Body of pancreas (tissue), 4 donors: Measurements from ENCODE around the gene DIS3L2. TPM values are rescaled to one million over a fixed set of nuclear protein-coding genes. Genes with fewer than 3 reads are reported as not detected.

Experiments used
- ATAC-seq: fragments of 150-250 bp; one replicate; pipeline ENCODE4 v1.9.1; 2016
- DNase-seq, 4 donors: peaks; one replicate each; pipeline ENCODE4 v3.0.0-alpha.2; 2019
- H3K27ac ChIP-seq, 4 donors: fragments of 200-600 bp; sonication (generic); 1 replicate in 3 of 4; 2 replicates in 1 of 4; pipeline versions ENCODE4 v1.5.1 to v1.6.1; 2016 to 2019; ENCODE audit warnings: mild to moderate bottlenecking in 1 of 4, mixed read lengths in 1 of 4, moderate library complexity in 1 of 4
- H3K27me3 ChIP-seq, 2 donors: fragments of 200-600 bp; sonication (generic); one replicate each; pipeline ENCODE4 v1.6.0; 2016; ENCODE audit warnings: mild to moderate bottlenecking in 1 of 2
- H3K36me3 ChIP-seq, 2 donors: fragments of 200-600 bp; sonication (generic); replicated peaks in 1 of 2; 2 replicates each; pipeline ENCODE4 v1.5.1; 2016; ENCODE audit warnings: low read depth in 2 of 2; ENCODE audit not compliant: insufficient read depth in 1 of 2
- H3K4me1 ChIP-seq: fragments of 200-600 bp; sonication (generic); one replicate; pipeline ENCODE4 v1.6.0; 2016
- H3K4me3 ChIP-seq, 2 donors: fragments of 200-600 bp; sonication (generic); 1 replicate in 1 of 2; 2 replicates in 1 of 2; pipeline ENCODE4 v1.5.1; 2016 to 2019
- H3K9me3 ChIP-seq, 3 donors: fragments of 200-600 bp; sonication (generic); 1 replicate in 2 of 3; 2 replicates in 1 of 3; pipeline ENCODE4 v1.5.1; 2016
- POLR2A ChIP-seq, 3 donors: fragments of 450-650 bp; IDR thresholded peaks; one replicate each; pipeline ENCODE4 v1.6.1; 2016; ENCODE audit warnings: antibody characterized with exemption in 3 of 3, mild to moderate bottlenecking in 2 of 3
- WGBS, 2 donors: methylation state at CpG; one replicate each; pipeline ENCODE4 v1.1.5; 2017; 5-methylcytosine and 5-hydroxymethylcytosine counted together
- intact Hi-C: fragments of 100-400 bp; cut with DNase I; formaldehyde crosslinking; loops from one replicate; pipeline ENCODE4 v1.15.1; 2023
- total RNA-seq, 2 donors: library from RNA; depleted of rRNA; stranded (reverse); fragments of >200 nt; gene quantifications; one replicate each; pipeline ENCODE4 v1.1.0, GENCODE V29; 2016
- TF ChIP-seq, protein P1 (sequence below), 7 experiments: fragments of 450-650 bp in 4 of 7; fragments of 200-600 bp in 3 of 7; sonication (generic) in 3 of 7; IDR thresholded peaks; one replicate each; pipeline ENCODE4 v1.5.1; 2016 to 2019; ENCODE audit warnings: antibody characterized with exemption in 7 of 7

The DIS3L2 gene
- total RNA-seq, 2 donors from 2014 or later = 27.8 to 113 TPM

DNA sequence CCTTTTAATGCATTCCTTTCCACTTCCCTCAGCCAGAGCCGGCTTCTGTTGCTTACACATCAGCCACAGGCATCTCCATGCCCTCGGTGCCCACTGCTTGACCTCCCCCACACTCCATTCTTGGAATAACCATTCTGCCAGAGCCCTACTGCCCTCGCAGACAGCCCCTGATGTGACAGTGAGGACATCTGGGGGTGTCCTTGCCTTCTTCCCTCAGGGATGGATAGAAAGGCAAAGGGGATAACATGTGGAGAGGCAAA lies 28.9 kb upstream of the DIS3L2 start:
- H3K36me3 ChIP-seq = no peaks in the 10 kb centered on the region
- H3K27ac ChIP-seq = no peak overlapping the region
- H3K4me1 ChIP-seq = no peaks in the 10 kb centered on the region
- TF ChIP-seq, protein P1, sequence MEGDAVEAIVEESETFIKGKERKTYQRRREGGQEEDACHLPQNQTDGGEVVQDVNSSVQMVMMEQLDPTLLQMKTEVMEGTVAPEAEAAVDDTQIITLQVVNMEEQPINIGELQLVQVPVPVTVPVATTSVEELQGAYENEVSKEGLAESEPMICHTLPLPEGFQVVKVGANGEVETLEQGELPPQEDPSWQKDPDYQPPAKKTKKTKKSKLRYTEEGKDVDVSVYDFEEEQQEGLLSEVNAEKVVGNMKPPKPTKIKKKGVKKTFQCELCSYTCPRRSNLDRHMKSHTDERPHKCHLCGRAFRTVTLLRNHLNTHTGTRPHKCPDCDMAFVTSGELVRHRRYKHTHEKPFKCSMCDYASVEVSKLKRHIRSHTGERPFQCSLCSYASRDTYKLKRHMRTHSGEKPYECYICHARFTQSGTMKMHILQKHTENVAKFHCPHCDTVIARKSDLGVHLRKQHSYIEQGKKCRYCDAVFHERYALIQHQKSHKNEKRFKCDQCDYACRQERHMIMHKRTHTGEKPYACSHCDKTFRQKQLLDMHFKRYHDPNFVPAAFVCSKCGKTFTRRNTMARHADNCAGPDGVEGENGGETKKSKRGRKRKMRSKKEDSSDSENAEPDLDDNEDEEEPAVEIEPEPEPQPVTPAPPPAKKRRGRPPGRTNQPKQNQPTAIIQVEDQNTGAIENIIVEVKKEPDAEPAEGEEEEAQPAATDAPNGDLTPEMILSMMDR (IDR thresholded peaks at IDR 0.05) = no peak
- TF ChIP-seq POLR2A (IDR thresholded peaks at IDR 0.05) = no peak
- intact Hi-C loops = loop anchor here (5.0 kb wide), 1 partner anchor 210 kb away; no protein-coding TSS in a partner anchor
- DNase-seq (no peak), ATAC-seq (no peak)
- WGBS, 2 donors = 74 to 89% methylated on average over 3 of the region's 3 CpGs
- no peaks in the 10 kb centered on the region for H3K27me3 ChIP-seq
- H3K9me3 ChIP-seq = no peaks in the 10 kb centered on the region
- H3K4me3 ChIP-seq = no peak overlapping the region

DNA sequence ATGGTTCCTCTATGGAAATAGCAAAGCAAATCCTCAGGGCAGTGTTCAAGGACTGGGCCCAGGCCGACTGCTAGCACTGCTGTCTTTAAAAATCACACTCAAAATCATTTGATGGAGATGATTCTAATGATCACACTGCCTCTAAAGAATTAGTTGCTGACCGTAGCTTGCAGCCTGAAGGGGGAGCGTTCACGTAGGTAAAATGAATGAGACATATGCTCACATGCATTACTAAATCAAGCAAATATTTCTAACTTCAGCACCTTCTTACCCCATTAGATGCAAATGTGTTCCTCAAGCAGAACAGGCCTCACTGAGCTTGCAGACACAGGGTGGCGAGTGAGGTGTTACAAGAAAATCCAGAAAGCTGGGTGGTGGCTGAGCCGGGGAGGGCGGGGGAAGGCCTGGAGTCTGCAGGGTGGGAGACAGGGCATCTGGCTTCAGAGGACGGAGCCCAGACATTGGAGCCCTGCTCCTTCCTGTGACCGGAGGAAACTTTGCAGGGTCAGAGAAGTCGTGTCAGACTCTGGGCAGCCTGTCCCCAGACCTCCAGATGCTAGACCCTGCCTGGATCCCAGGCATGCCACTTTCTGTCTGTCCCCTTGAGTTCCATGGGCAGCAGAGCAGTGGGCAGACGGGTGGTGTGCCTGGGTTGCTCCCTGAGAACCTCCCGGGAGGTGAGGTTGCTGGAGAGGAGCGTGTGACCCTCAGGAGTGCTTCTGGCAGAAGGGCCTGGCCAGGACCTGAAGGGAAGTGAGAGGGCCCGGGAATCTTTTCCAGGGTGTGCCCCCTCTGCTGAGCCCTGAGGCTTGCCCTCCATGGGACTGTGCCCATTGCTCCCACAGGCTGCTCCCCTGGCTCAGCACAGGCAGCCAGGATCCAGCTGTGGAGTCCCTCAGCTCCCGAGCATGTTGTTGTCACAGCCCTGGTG lies 28.3 kb upstream of the DIS3L2 start:
- WGBS, 2 donors = 73 to 82% methylated on average over 10 to 14 of the region's 15 CpGs
- Histone ChIP-seq H3K4me1 (no peaks in the 10 kb centered on the region), H3K27me3 (no peaks in the 10 kb centered on the region), H3K9me3 (no peaks in the 10 kb centered on the region), H3K36me3 (no peaks in the 10 kb centered on the region), H3K27ac (no peak overlapping the region), H3K4me3 (no peak overlapping the region)
- intact Hi-C loops = loop anchor here (5.0 kb wide), 1 partner anchor 209 kb away; no protein-coding TSS in a partner anchor
- no peak for ATAC-seq
- no peak for TF ChIP-seq POLR2A (IDR thresholded peaks at IDR 0.05)
- TF ChIP-seq, protein P1 (IDR thresholded peaks at IDR 0.05) = no peak
- DNase-seq = no peak

DNA sequence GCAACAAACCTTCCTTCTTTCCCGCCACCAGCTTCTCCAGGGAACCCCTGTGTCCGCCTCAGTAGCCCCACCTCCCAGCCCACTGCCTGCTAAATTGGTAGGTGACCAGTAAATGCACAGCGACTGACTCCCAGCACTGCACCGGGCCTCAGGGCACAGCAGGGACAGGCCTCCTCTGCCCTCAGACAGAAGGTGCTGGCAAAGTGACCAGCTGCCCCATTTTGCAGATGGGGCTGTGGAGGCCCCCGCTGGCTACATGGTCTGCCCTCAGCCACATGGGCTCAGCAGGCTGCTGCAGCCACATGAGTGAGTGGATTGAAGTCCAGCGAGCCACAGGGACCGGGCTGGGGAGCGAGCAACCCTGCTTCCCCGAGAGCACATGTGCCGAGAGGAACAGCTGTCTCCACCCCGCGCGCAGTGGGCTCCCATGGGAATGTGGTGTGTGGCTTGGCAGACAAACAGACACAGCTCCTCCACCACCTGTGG lies 27.6 kb upstream of the DIS3L2 start:
- 54 to 82% methylated on average over 4 to 13 of the region's 13 CpGs for WGBS, 2 donors
- intact Hi-C loops = loop anchor here (5.0 kb wide), 1 partner anchor 208 kb away; no protein-coding TSS in a partner anchor
- no peaks in the 10 kb centered on the region for H3K36me3 ChIP-seq
- DNase-seq (no peak), ATAC-seq (no peak)
- H3K27ac ChIP-seq = no peak overlapping the region
- TF ChIP-seq, protein P1 (IDR thresholded peaks at IDR 0.05) = no peak
- TF ChIP-seq POLR2A (IDR thresholded peaks at IDR 0.05) = no peak
- no peaks in the 10 kb centered on the region for H3K27me3 ChIP-seq
- no peaks in the 10 kb centered on the region for H3K9me3 ChIP-seq
- no peak overlapping the region for H3K4me3 ChIP-seq
- no peaks in the 10 kb centered on the region for H3K4me1 ChIP-seq

DNA sequence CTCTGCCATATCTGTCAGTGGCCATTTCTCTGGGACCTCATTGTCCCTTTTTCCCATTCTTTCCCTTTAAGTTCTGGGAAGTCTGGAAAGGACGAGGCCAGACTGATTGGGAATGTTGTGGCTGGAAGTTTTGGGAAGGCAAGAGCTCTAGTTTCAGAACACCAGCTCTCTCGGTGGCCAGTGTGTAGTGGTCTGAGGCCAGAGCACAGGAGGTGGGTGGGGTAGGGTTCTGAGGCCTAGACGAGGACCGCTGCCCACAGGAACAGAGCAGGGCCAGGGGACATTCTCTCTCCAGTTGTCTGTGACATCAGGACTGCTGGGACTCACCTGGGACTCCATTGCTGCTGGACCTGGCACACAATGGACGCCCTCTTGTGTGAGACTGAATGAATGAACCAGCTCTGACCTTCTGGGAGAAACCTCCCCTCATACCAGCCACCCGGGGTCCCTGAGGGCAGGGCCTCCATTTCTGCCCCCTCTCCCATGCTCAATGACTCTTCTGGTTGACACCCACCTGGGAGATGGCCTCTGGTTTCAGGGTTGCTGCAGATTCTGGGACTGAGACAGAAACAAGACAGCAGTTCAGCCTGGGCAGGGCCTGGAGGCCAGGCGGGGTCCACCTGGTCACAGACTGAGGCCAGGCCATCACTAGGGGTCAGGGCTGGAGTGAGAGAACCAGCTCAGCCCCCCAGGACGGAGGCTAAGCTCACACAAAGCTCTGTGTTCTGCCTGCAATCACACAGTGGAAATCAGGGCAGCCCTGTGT lies 26.9 kb upstream of the DIS3L2 start:
- intact Hi-C loops = loop anchor here (5.0 kb wide), 1 partner anchor 208 kb away; no protein-coding TSS in a partner anchor
- Histone ChIP-seq H3K4me1 (no peaks in the 10 kb centered on the region), H3K4me3 (no peak overlapping the region), H3K27ac (no peak overlapping the region), H3K36me3 (no peaks in the 10 kb centered on the region), H3K27me3 (no peaks in the 10 kb centered on the region), H3K9me3 (no peaks in the 10 kb centered on the region)
- TF ChIP-seq, protein P1 (IDR thresholded peaks at IDR 0.05) = no peak
- TF ChIP-seq POLR2A (IDR thresholded peaks at IDR 0.05) = no peak
- WGBS, 2 donors = 75 to 78% methylated on average over 4 to 8 of the region's 8 CpGs
- no peak for DNase-seq
- ATAC-seq = no peak
